Right atrium auricular region (tissue), 2 donors: Measurements from ENCODE around the gene PDE4D. TPM values are rescaled to one million over a fixed set of nuclear protein-coding genes. Genes with fewer than 3 reads are reported as not detected.
A peak's percentile ranks its signal among the peaks of the same experiment; 100 is the strongest.

Experiments
- DNase-seq: peaks from one replicate; pipeline ENCODE4 v3.0.0-alpha.2; 2019; ENCODE audit warnings: low spot score
- H3K27ac ChIP-seq, 2 donors: fragments of 200-600 bp; sonication (generic); 1 replicate in 1 of 2; 2 replicates in 1 of 2; pipeline ENCODE4 v1.5.1; 2016 to 2019
- H3K27me3 ChIP-seq, 2 donors: fragments of 200-600 bp; sonication (generic); one replicate each; pipeline versions ENCODE4 v1.5.1 to v1.6.0; 2017 to 2019
- H3K36me3 ChIP-seq: fragments of 200-600 bp; sonication (generic); one replicate; pipeline ENCODE4 v1.5.1; 2016
- H3K4me1 ChIP-seq, 2 donors: fragments of 200-600 bp; sonication (generic); one replicate each; pipeline versions ENCODE4 v1.5.1 to v1.6.0; 2017 to 2019
- H3K4me3 ChIP-seq, 2 donors: fragments of 200-600 bp; sonication (generic); 1 replicate in 1 of 2; 2 replicates in 1 of 2; pipeline ENCODE4 v1.5.1; 2017 to 2019; ENCODE audit warnings: mild to moderate bottlenecking in 1 of 2, moderate library complexity in 1 of 2
- H3K9me3 ChIP-seq, 2 donors: fragments of 200-600 bp; sonication (generic); one replicate each; pipeline ENCODE4 v1.5.1; 2019
- CTCF ChIP-seq, 2 donors: fragments of 200-600 bp; sonication (generic); IDR thresholded peaks; one replicate each; pipeline ENCODE4 v1.5.1; 2019; ENCODE audit warnings: antibody characterized with exemption in 2 of 2
- total RNA-seq, 2 donors: library from RNA; depleted of rRNA; stranded (reverse); fragments of >200 nt; gene quantifications; one replicate each; pipeline ENCODE4 v1.1.0, GENCODE V29; 2016

Gene PDE4D
- total RNA-seq, 2 donors from 2014 or later = 43.3 to 44.0 TPM

- no peaks in the 10 kb centered on the region for H3K27me3 ChIP-seq
- TF ChIP-seq CTCF (IDR thresholded peaks at IDR 0.05) = no peak
Measured at GRCh38 chr5:59249726-59250125, 643.8 kb downstream of the PDE4D start.

GRCh38 chr5:59249160-59249559, 644.4 kb downstream of the PDE4D start:
- Histone ChIP-seq H3K27ac (no peak overlapping the region), H3K36me3 (no peaks in the 10 kb centered on the region), H3K4me3 (no peak overlapping the region), H3K27me3 (no peaks in the 10 kb centered on the region), H3K4me1 (peaks cover 0 to 15% of the 10 kb centered on the region in 2 donors), H3K9me3 (peaks cover 0 to 2% of the 10 kb centered on the region in 2 donors)
- no peak for TF ChIP-seq CTCF (IDR thresholded peaks at IDR 0.05)
- no peak for DNase-seq

More at GRCh38 chr5:59249726-59250125, 643.8 kb downstream of the PDE4D start:
- Histone ChIP-seq H3K27ac (no peak overlapping the region), H3K4me1 (peaks cover 0 to 14% of the 10 kb centered on the region in 2 donors), H3K9me3 (peaks cover 0 to 2% of the 10 kb centered on the region in 2 donors), H3K36me3 (no peaks in the 10 kb centered on the region), H3K4me3 (no peak overlapping the region)
- no peak for DNase-seq

GRCh38 chr5:59246882-59247281, 646.6 kb downstream of the PDE4D start:
- no peak for DNase-seq
- Histone ChIP-seq H3K27ac (no peak overlapping the region), H3K4me1 (peaks cover 0 to 15% of the 10 kb centered on the region in 2 donors)

GRCh38 chr5:59246145-59246869, 647.2 kb downstream of the PDE4D start:
- H3K36me3 ChIP-seq = no peaks in the 10 kb centered on the region
- H3K4me1 ChIP-seq = peaks cover 0 to 15% of the 10 kb centered on the region in 2 donors
- DNase-seq = no peak
- H3K27ac ChIP-seq = peak overlapping the region; percentile 10 to 23
- H3K9me3 ChIP-seq = peaks cover 0 to 1% of the 10 kb centered on the region in 2 donors
- H3K4me3 ChIP-seq = no peak overlapping the region
- no peak for TF ChIP-seq CTCF (IDR thresholded peaks at IDR 0.05)
- no peaks in the 10 kb centered on the region for H3K27me3 ChIP-seq

More at GRCh38 chr5:59246882-59247281, 646.6 kb downstream of the PDE4D start:
- H3K36me3 ChIP-seq = no peaks in the 10 kb centered on the region
- TF ChIP-seq CTCF (IDR thresholded peaks at IDR 0.05) = no peak
- no peaks in the 10 kb centered on the region for H3K27me3 ChIP-seq
- peaks cover 0 to 2% of the 10 kb centered on the region in 2 donors for H3K9me3 ChIP-seq
- no peak overlapping the region for H3K4me3 ChIP-seq

GRCh38 chr5:59245198-59245597, 648.3 kb downstream of the PDE4D start:
- H3K4me1 ChIP-seq = peaks cover 0 to 18% of the 10 kb centered on the region in 2 donors
- H3K36me3 ChIP-seq = no peaks in the 10 kb centered on the region
- peak overlapping the region; percentile 10 to 23 for H3K27ac ChIP-seq
- no peaks in the 10 kb centered on the region for H3K9me3 ChIP-seq
- H3K27me3 ChIP-seq = no peaks in the 10 kb centered on the region
- no peak for TF ChIP-seq CTCF (IDR thresholded peaks at IDR 0.05)
- DNase-seq = no peak
- H3K4me3 ChIP-seq = no peak overlapping the region
